HEK293 (cell line): Measurements from ENCODE around the gene DHRS7B.

ENCODE experiments used
- BCL11A ChIP-seq: fragments of 450-650 bp; formaldehyde crosslinking; IDR thresholded peaks from 2 replicates; pipeline ENCODE4 v1.5.1; 2016; ENCODE audit warnings: low read depth, missing biosample characterization, missing genetic modification characterization
- GLI4 ChIP-seq: fragments of 450-650 bp; formaldehyde crosslinking; IDR thresholded peaks from 2 replicates; pipeline ENCODE4 v1.5.1; 2016; ENCODE audit warnings: missing biosample characterization, missing genetic modification characterization
- KLF16 ChIP-seq: fragments of 450-650 bp; formaldehyde crosslinking; IDR thresholded peaks from 2 replicates; pipeline ENCODE4 v1.5.1; 2017; ENCODE audit warnings: missing biosample characterization, missing genetic modification characterization
- MZF1 ChIP-seq: fragments of 450-650 bp; formaldehyde crosslinking; IDR thresholded peaks from 2 replicates; pipeline ENCODE4 v1.5.1; 2017; ENCODE audit warnings: missing biosample characterization, missing genetic modification characterization, borderline replicate concordance
- SP2 ChIP-seq: fragments of 450-650 bp; formaldehyde crosslinking; IDR thresholded peaks from 2 replicates; pipeline ENCODE4 v1.5.1; 2016; ENCODE audit warnings: missing biosample characterization, missing genetic modification characterization
- ZBTB26 ChIP-seq: fragments of 450-650 bp; formaldehyde crosslinking; optimal IDR thresholded peaks from 2 replicates; pipeline ENCODE3; 2016; ENCODE audit warnings: missing biosample characterization, mild to moderate bottlenecking, missing genetic modification characterization
- ZBTB8A ChIP-seq: fragments of 450-650 bp; formaldehyde crosslinking; IDR thresholded peaks from 2 replicates; pipeline ENCODE4 v1.5.1; 2016; ENCODE audit warnings: missing biosample characterization, missing genetic modification characterization
- ZNF169 ChIP-seq: fragments of 450-650 bp; formaldehyde crosslinking; IDR thresholded peaks from 2 replicates; pipeline ENCODE4 v1.5.1; 2016; ENCODE audit warnings: missing biosample characterization, missing genetic modification characterization
- ZNF175 ChIP-seq: fragments of 450-650 bp; formaldehyde crosslinking; IDR thresholded peaks from 2 replicates; pipeline ENCODE4 v1.5.1; 2016; ENCODE audit warnings: missing biosample characterization, missing genetic modification characterization
- ZNF2 ChIP-seq: fragments of 450-650 bp; formaldehyde crosslinking; IDR thresholded peaks from 2 replicates; pipeline ENCODE4 v1.5.1; 2016; ENCODE audit warnings: missing biosample characterization, missing genetic modification characterization
- ZNF274 ChIP-seq, 2 experiments: fragments of 200-500 bp in 1 of 2; fragments of 450-650 bp in 1 of 2; sonication (Bioruptor generic) in 1 of 2; formaldehyde crosslinking in 1 of 2; IDR thresholded peaks; 2 replicates each; pipeline versions ENCODE4 v1.5.1 to v1.6.1; 2014 to 2016; ENCODE audit warnings: borderline replicate concordance in 1 of 2, inconsistent platforms in 1 of 2, low read length in 1 of 2, missing biosample characterization in 1 of 2, missing genetic modification characterization in 1 of 2
- ZNF391 ChIP-seq: fragments of 450-650 bp; formaldehyde crosslinking; IDR thresholded peaks from 2 replicates; pipeline ENCODE4 v1.5.1; 2016; ENCODE audit warnings: low read depth, missing biosample characterization, missing genetic modification characterization, borderline replicate concordance
- ZNF629 ChIP-seq: fragments of 450-650 bp; formaldehyde crosslinking; IDR thresholded peaks from 2 replicates; pipeline ENCODE4 v1.5.1; 2017; ENCODE audit warnings: missing biosample characterization, missing genetic modification characterization
- TF ChIP-seq, protein P1 (sequence below): fragments of 450-650 bp; formaldehyde crosslinking; IDR thresholded peaks from 2 replicates; pipeline ENCODE4 v1.5.1; 2016; ENCODE audit warnings: missing biosample characterization, missing genetic modification characterization, borderline replicate concordance
- TF ChIP-seq, protein P2 (sequence below): fragments of 450-650 bp; formaldehyde crosslinking; IDR thresholded peaks from 2 replicates; pipeline ENCODE4 v1.5.1; 2016; ENCODE audit warnings: missing biosample characterization, missing genetic modification characterization
- TF ChIP-seq, protein P3 (sequence below): fragments of 450-650 bp; formaldehyde crosslinking; IDR thresholded peaks from 2 replicates; pipeline ENCODE4 v1.5.1; 2016; ENCODE audit warnings: missing biosample characterization, missing genetic modification characterization
- TF ChIP-seq, protein P4 (sequence below): fragments of 450-650 bp; formaldehyde crosslinking; IDR thresholded peaks from 2 replicates; pipeline ENCODE4 v1.5.1; 2016; ENCODE audit warnings: missing biosample characterization, missing genetic modification characterization, borderline replicate concordance

DHRS7B gene

DNA sequence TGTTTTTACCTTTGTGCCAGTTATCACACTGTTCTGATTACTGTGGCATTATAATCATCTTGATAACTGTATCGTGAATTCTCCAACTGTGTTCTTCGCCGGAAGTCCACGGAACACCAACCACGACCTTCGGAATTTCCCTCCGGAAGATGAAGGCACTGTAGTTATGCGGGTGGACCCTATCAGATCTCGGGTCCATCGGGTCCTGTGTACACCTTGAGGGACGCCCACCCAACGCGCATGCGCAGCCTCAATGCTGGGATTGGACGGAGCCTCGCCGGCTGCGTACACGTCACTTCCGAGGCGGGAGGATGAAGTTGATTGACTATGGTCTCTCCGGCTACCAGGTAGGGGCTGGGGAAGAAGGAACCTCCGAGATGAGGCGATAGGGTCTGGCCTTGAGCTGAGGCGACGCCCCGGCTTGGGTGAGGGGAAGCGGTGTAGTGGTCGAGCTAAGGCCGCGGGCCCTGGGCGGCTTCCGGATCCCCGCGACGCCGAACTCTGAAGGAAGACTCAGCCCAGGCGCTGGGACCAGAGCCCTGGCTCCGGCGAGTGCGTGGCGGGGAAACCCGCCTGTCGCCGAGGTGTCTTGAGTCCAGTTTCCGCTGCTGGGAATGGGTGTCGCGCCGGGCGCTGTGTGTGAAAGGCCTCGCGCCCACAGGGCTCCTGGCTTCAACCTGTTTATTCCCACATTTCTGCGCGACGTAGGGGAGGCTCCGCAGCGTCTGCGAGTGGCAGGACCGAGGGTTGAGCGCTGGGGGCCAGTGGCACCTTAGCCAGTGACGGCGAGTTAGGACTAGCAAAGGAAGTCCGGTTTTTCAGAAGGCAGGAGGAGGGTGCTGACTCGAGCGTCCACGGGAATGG lies at the start of gene DHRS7B (continued):
- TF ChIP-seq ZNF274 (IDR thresholded peaks at IDR 0.05; ENCODE audit: low read length) (no peak), ZNF274 (tag by site-specific recombination; IDR thresholded peaks at IDR 0.05; ENCODE audit: borderline replicate concordance) (no peak), ZNF169 (no peak), ZBTB26 (tag by site-specific recombination) (peak; percentile 51), SP2 (tag by site-specific recombination) (peak; percentile 95), GLI4 (tag by site-specific recombination) (no peak), ZNF629 (0 out of 2 replicates have a peak, but pooled peaks have one; percentile 20), MZF1 (no peak), KLF16 (tag by site-specific recombination) (no peak), ZBTB8A (peak; percentile 6; the same call in 1 of the 2 replicates), ZNF391 (tag by site-specific recombination) (0 out of 2 replicates have a peak, but pooled peaks have one; percentile 21), ZNF175 (tag by site-specific recombination) (no peak), ZNF2 (tag by site-specific recombination) (peak; percentile 24; the same call in 1 of the 2 replicates), BCL11A (tag by site-specific recombination) (no peak)
- TF ChIP-seq, protein P1, sequence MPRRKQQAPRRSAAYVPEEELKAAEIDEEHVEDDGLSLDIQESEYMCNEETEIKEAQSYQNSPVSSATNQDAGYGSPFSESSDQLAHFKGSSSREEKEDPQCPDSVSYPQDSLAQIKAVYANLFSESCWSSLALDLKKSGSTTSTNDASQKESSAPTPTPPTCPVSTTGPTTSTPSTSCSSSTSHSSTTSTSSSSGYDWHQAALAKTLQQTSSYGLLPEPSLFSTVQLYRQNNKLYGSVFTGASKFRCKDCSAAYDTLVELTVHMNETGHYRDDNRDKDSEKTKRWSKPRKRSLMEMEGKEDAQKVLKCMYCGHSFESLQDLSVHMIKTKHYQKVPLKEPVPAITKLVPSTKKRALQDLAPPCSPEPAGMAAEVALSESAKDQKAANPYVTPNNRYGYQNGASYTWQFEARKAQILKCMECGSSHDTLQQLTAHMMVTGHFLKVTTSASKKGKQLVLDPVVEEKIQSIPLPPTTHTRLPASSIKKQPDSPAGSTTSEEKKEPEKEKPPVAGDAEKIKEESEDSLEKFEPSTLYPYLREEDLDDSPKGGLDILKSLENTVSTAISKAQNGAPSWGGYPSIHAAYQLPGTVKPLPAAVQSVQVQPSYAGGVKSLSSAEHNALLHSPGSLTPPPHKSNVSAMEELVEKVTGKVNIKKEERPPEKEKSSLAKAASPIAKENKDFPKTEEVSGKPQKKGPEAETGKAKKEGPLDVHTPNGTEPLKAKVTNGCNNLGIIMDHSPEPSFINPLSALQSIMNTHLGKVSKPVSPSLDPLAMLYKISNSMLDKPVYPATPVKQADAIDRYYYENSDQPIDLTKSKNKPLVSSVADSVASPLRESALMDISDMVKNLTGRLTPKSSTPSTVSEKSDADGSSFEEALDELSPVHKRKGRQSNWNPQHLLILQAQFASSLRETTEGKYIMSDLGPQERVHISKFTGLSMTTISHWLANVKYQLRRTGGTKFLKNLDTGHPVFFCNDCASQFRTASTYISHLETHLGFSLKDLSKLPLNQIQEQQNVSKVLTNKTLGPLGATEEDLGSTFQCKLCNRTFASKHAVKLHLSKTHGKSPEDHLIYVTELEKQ (tag by site-specific recombination), result no peak
- TF ChIP-seq, protein P2, sequence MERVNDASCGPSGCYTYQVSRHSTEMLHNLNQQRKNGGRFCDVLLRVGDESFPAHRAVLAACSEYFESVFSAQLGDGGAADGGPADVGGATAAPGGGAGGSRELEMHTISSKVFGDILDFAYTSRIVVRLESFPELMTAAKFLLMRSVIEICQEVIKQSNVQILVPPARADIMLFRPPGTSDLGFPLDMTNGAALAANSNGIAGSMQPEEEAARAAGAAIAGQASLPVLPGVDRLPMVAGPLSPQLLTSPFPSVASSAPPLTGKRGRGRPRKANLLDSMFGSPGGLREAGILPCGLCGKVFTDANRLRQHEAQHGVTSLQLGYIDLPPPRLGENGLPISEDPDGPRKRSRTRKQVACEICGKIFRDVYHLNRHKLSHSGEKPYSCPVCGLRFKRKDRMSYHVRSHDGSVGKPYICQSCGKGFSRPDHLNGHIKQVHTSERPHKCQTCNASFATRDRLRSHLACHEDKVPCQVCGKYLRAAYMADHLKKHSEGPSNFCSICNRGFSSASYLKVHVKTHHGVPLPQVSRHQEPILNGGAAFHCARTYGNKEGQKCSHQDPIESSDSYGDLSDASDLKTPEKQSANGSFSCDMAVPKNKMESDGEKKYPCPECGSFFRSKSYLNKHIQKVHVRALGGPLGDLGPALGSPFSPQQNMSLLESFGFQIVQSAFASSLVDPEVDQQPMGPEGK (tag by site-specific recombination), result peak; percentile 64
- TF ChIP-seq, protein P3, sequence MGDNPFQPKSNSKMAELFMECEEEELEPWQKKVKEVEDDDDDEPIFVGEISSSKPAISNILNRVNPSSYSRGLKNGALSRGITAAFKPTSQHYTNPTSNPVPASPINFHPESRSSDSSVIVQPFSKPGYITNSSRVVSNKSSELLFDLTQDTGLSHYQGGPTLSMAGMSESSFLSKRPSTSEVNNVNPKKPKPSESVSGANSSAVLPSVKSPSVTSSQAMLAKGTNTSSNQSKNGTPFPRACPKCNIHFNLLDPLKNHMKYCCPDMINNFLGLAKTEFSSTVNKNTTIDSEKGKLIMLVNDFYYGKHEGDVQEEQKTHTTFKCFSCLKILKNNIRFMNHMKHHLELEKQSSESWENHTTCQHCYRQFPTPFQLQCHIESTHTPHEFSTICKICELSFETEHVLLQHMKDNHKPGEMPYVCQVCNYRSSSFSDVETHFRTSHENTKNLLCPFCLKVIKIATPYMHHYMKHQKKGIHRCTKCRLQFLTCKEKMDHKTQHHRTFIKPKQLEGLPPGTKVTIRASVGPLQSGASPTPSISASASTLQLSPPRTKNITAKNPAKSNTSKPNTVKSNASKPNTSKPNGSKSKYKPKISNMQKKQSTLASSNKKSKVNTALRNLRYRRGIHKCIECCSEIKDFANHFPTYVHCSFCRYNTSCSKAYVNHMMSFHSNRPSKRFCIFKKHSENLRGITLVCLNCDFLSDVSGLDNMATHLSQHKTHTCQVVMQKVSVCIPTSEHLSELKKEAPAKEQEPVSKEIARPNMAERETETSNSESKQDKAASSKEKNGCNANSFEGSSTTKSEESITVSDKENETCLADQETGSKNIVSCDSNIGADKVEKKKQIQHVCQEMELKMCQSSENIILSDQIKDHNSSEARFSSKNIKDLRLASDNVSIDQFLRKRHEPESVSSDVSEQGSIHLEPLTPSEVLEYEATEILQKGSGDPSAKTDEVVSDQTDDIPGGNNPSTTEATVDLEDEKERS (tag by site-specific recombination), result no peak
- TF ChIP-seq, protein P4, sequence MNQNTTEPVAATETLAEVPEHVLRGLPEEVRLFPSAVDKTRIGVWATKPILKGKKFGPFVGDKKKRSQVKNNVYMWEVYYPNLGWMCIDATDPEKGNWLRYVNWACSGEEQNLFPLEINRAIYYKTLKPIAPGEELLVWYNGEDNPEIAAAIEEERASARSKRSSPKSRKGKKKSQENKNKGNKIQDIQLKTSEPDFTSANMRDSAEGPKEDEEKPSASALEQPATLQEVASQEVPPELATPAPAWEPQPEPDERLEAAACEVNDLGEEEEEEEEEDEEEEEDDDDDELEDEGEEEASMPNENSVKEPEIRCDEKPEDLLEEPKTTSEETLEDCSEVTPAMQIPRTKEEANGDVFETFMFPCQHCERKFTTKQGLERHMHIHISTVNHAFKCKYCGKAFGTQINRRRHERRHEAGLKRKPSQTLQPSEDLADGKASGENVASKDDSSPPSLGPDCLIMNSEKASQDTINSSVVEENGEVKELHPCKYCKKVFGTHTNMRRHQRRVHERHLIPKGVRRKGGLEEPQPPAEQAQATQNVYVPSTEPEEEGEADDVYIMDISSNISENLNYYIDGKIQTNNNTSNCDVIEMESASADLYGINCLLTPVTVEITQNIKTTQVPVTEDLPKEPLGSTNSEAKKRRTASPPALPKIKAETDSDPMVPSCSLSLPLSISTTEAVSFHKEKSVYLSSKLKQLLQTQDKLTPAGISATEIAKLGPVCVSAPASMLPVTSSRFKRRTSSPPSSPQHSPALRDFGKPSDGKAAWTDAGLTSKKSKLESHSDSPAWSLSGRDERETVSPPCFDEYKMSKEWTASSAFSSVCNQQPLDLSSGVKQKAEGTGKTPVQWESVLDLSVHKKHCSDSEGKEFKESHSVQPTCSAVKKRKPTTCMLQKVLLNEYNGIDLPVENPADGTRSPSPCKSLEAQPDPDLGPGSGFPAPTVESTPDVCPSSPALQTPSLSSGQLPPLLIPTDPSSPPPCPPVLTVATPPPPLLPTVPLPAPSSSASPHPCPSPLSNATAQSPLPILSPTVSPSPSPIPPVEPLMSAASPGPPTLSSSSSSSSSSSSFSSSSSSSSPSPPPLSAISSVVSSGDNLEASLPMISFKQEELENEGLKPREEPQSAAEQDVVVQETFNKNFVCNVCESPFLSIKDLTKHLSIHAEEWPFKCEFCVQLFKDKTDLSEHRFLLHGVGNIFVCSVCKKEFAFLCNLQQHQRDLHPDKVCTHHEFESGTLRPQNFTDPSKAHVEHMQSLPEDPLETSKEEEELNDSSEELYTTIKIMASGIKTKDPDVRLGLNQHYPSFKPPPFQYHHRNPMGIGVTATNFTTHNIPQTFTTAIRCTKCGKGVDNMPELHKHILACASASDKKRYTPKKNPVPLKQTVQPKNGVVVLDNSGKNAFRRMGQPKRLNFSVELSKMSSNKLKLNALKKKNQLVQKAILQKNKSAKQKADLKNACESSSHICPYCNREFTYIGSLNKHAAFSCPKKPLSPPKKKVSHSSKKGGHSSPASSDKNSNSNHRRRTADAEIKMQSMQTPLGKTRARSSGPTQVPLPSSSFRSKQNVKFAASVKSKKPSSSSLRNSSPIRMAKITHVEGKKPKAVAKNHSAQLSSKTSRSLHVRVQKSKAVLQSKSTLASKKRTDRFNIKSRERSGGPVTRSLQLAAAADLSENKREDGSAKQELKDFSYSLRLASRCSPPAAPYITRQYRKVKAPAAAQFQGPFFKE (tag by site-specific recombination), result no peak
